ENCODE measurements around the gene USP6. TPM values are rescaled to one million over a fixed set of nuclear protein-coding genes. Genes with fewer than 3 reads are reported as not detected.

Gene USP6
- total RNA-seq, 1 experiment from 2014 or later, result 0.10 TPM

GRCh38 chr17:5111402-5112204 is 4.2 kb upstream of the USP6 start, which contains the start of gene ZNF232 (continued):
- no peak for TF ChIP-seq ZBTB33 (IDR thresholded peaks at IDR 0.05; ENCODE audit: extremely low read depth, insufficient replicate concordance, low read length)
- no peak for TF ChIP-seq YY1 (IDR thresholded peaks at IDR 0.05; ENCODE audit: extremely low read depth, insufficient replicate concordance, low read depth, low read length)
- TF ChIP-seq EZH2 (IDR thresholded peaks at IDR 0.05), result no peak

- no peaks in the 10 kb centered on the region for H3K4me1 ChIP-seq (ENCODE audit: control insufficient read depth in 1 of 2, insufficient read depth in 2 of 2, low read length in 2 of 2)
- H3K4me2 ChIP-seq (ENCODE audit: low read length), result no peak overlapping the region
- ChIA-PET POLR2A (no interaction called here), CTCF (no interaction called here), RAD21 (ENCODE audit: low non-redundant PET in 1 of 2, low total read pairs in 2 of 2, uncharacterized antibody in 2 of 2, unreplicated experiment in 2 of 2) (no interaction called here)
- 0 out of 2 replicates have a peak, but pooled peaks cover 4% of the 10 kb centered on the region for H3K27me3 ChIP-seq (ENCODE audit: insufficient read depth, low read length)
- no peaks in the 10 kb centered on the region for H4K20me1 ChIP-seq (ENCODE audit: insufficient read depth)
- peaks cover 0 to 7% of the 10 kb centered on the region in 2 experiments; a peak in 1 of 4 replicates for H3K36me3 ChIP-seq (ENCODE audit: control insufficient read depth in 1 of 2, insufficient read depth in 2 of 2, low read length in 2 of 2)
- H2AFZ ChIP-seq (ENCODE audit: low read depth, low read length, poor library complexity, severe bottlenecking), result no peak overlapping the region
- H3K9ac ChIP-seq (ENCODE audit: low read length), result no peak overlapping the region
- no peak for DNase-seq (ENCODE audit: low read depth, low spot score)
- H3K4me3 ChIP-seq (replicated peaks in 1 of 2; ENCODE audit: low read depth in 1 of 2, low read length in 2 of 2), result no peak overlapping the region
- no peak for ATAC-seq
- TF ChIP-seq EZH2phosphoT487 (IDR thresholded peaks at IDR 0.05; ENCODE audit: borderline replicate concordance) (no peak), JUND (IDR thresholded peaks at IDR 0.05) (no peak), RAD21 (IDR thresholded peaks at IDR 0.05; ENCODE audit: low read depth) (no peak)
- H3K9me2 ChIP-seq (ENCODE audit: insufficient read depth), result no peaks in the 10 kb centered on the region
- intact Hi-C loops (cut with micrococcal nuclease), result loop anchor here (10.0 kb wide), 1 partner anchor 77 kb away; the partner anchor contains the start of gene ZNF594
- BruUV-seq (replicated peaks), result no TSS peak
- no peaks in the 10 kb centered on the region for H3K9me3 ChIP-seq (ENCODE audit: control insufficient read depth in 1 of 2, insufficient read depth in 1 of 2, low read depth in 1 of 2, low read length in 2 of 2)
- no peaks in the 10 kb centered on the region for H3K79me2 ChIP-seq (ENCODE audit: insufficient read depth, low read length)
- H3K27ac ChIP-seq (ENCODE audit: low read depth, low read length), result no peak overlapping the region
Observed at GRCh38 chr17:5118219-5118618, 2.4 kb downstream of the USP6 start.
